Measurements from ENCODE around the gene UBE2L5.
A peak's percentile ranks its signal among the peaks of the same experiment; 100 is the strongest.
"Not testable (repeated sequence)": the region's sequence is repeated elsewhere in the genome, so short reads cannot be mapped to it uniquely, and the experiment has no call there.

UBE2L5 gene

DNA sequence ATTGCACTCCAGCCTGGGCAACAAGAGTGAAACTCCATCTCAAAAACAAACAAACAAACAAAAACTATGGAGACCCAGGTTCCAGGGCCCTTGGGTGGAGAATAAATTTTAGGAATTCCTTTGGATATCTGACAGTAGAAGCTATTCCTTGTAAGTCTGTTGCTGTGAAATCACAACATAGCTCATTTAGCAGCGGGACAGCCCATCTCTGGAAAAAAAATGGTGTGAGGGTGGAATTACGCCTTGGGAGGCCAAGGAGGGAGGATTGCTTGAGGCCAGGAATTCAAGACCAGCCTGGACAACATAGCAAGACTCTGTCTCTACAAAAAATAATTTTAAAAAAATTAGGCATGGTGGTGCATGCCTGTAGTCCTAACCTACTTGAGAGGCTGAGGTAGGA, 27.8 kb downstream of the UBE2L5 start:
- DNase-seq (ENCODE audit: insufficient read length, low spot score) (no peak), FAIRE-seq (no peak)
- no peak for TF ChIP-seq CTCF (IDR thresholded peaks at IDR 0.05; ENCODE audit: insufficient read depth, missing control alignments)

GRCh38 chr13:30451476-30451875, 29.2 kb downstream of the UBE2L5 start:
- DNase-seq (ENCODE audit: insufficient read length, low spot score); FAIRE-seq: not testable (repeated sequence)

DNA sequence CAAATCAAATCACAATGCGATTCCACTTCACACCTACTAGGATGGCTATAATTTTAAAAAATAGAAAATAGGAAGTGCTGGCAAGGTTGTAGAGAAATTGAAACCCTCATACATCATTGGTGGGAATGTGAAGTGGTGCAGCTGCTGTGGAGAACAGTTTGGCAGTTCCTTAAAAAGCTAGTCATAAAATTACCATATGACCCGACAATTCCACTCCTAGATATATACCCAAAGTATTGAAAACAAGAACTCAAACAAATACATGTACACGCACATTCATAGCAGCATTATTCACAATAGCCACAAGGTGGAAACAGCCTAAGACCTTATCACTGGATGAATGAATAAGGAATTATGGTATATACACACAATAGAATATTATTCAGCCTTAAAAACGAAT, 31.4 kb downstream of the UBE2L5 start:
- no peak for TF ChIP-seq CTCF (IDR thresholded peaks at IDR 0.05; ENCODE audit: insufficient read depth, missing control alignments)
- no peak for FAIRE-seq

DNA sequence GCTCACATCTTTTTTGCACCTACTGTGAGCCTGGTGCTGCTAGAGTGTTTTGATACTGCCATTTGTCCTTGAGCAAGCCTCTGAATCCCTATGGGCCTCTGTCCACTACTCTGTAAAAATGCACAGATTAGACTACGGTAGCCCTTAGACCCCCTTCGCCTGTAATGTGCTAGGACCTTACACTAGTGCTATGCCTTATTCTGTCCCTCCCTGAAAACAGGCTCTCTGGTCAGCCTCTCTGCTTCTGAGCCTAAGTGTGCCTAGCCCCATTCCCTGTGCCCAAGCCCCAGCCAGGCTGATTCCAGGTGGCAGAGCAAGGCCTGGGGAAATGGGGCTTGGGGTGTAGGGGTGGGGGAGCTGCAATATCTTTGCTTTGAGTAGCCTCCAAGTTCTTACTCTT, 32.7 kb downstream of the UBE2L5 start:
- no peak for TF ChIP-seq CTCF (IDR thresholded peaks at IDR 0.05; ENCODE audit: insufficient read depth, missing control alignments)
- DNase-seq (ENCODE audit: insufficient read length, low spot score) (no peak), FAIRE-seq (no peak)

More for the DNA sequence above, 31.4 kb downstream of the UBE2L5 start:
- DNase-seq (ENCODE audit: insufficient read length, low spot score), result no peak

- FAIRE-seq (no peak), DNase-seq (ENCODE audit: insufficient read length, low spot score) (no peak)
Measured at GRCh38 chr13:30456290-30456689, 34.0 kb downstream of the UBE2L5 start.

DNA sequence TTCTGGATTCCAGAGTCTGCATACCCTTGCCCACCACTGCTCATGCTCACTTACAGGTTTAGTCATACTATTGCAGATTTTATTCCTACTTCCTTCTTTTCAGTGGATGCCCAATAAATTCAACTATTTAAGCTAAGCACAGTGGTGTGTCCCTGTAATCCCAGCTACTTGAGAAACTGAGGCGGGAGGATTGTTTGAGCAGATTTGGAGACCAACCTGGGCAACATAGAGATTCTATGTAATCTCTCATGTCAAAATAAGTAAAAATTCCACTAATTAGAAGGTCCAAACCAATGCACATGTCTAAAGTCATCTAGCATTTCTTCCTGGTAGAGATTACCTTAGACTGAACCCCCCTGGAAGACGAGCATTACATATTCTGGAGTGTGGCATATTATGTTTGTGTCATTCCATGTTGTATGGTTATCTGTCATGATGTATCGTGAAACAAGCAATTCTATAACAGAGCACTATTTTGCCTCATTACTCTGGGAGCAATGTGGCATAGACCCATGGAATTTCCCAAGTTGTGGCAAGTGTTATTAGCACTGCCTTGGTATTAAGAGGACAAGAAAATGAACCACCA, 35.1 kb downstream of the UBE2L5 start:
- no peak for DNase-seq (ENCODE audit: insufficient read length, low spot score)

More at GRCh38 chr13:30456290-30456689, 34.0 kb downstream of the UBE2L5 start:
- TF ChIP-seq CTCF (IDR thresholded peaks at IDR 0.05; ENCODE audit: insufficient read depth, missing control alignments), result no peak

DNA sequence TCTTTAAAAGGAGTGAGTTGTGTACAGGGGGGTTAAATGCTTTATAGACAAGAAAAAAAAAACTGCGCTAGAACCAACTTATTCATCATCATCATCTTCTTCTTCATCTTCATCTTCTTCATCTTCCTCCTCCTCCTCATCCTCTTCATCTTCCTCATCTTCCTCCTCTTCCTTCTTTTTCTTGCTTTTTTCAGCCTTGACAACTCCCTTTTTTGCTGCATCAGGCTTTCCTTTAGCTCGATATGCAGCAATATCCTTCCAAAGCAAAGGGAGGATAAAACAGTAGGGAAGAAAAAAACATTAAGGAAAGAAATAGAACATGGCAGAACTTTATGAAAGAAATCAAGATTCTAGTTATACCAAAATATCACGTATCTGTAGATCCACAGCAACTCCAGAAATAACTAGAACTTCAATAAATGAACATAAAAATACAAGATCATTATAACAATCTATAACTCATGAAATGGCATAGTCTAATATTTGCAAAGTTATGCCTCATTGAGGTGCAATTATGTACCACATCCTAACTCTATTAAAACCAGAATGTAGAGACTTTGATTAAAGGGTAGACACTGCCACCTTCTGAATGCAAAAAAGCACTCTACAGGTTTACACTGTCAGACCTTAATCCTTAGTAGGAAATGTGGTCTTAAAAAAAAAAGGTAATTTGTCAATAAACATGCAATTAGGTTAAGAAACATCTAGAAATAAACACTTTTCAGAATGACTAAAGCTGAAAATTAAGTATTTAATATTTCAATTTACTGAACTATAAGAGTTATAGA, 39.2 kb downstream of the UBE2L5 start:
- peak; percentile 29 for FAIRE-seq
- peak; percentile 50 for TF ChIP-seq CTCF (IDR thresholded peaks at IDR 0.05; ENCODE audit: insufficient read depth, missing control alignments)
- DNase-seq (ENCODE audit: insufficient read length, low spot score), result not testable (repeated sequence)

More for the DNA sequence above, 35.1 kb downstream of the UBE2L5 start:
- TF ChIP-seq CTCF (IDR thresholded peaks at IDR 0.05; ENCODE audit: insufficient read depth, missing control alignments), result no peak
- FAIRE-seq, result no peak

Data from D721Med (cell line).